Kidney glomerular epithelial cell (primary cell): ENCODE data around the gene MIER2.
"Not testable (repeated sequence)": the region's sequence is repeated elsewhere in the genome, so short reads cannot be mapped to it uniquely, and the experiment has no call there.

ENCODE experiments used
- DNase-seq: peaks from one replicate; lab custom pipeline; 2025; lab: John Stamatoyannopoulos, UW

Gene MIER2

GRCh38 chr19:344625-345319 is at the start of gene MIER2:
MIER2 (minus strand) TSS chr19:344796; CDS start chr19:344782, 14 bp downstream.
- peak; percentile 18 for DNase-seq

DNA sequence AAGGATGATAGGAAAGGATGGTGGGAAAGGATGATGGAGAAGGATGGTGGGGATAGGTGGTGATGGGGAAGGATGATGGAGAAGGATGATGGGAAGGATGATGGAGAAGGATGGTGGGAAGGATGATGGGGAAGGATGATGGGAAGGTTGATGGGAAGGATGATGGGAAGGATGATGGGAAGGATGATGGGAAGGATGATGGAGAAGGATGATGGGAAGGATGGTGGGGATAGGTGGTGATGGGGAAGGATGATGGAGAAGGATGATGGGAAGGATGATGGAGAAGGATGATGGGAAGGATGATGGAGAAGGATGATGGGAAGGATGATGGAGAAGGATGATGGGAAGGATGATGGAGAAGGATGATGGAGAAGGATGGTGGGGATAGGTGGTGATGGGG is 49.0 kb upstream of the MIER2 start:
- DNase-seq = not testable (repeated sequence)

- DNase-seq = no peak
Measured at GRCh38 chr19:392375-392970, 47.9 kb upstream of the MIER2 start.

- DNase-seq = no peak
Measured at GRCh38 chr19:391726-392374, 47.3 kb upstream of the MIER2 start.

- DNase-seq = no peak
Measured at GRCh38 chr19:391207-391557, 46.6 kb upstream of the MIER2 start.

DNA sequence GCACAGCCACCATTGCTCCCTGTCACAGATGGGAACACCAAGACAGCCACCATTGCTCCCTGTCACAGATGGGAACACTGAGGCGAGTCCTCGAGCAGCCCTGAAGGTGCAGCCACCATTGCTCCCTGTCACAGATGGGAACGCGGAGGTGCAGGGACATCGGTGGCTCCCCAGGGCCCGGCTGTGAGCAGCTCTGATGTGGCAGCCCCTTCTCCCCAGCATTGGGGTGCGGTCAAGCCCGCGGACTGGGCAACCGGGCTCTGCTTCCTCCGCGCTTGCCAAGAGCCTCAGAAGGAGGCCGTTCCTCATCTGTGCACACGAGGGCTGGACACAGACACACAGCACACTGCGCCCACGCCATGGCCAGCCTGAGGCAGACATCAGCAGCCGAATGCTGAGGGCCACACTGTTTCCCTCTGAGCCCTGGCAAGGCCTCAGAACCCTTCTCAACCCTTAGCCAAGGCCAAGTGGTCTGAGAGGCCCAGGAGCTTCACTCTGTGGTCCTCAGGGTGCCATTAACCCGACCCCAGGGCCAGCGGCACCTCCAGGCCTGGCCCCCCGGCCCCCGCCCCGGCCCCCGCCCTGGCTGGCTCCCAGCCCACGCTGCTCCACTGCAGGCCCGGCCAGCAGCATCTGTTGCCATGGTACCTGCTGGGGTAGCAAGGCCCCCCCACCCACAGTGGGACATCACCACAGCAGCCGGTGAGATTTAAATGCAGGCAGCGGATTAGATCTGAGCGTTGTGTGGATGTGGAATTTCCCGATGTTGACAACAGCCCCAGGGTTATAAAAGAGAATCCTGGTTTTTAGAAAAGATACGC is 46.0 kb upstream of the MIER2 start:
- no peak for DNase-seq

DNA sequence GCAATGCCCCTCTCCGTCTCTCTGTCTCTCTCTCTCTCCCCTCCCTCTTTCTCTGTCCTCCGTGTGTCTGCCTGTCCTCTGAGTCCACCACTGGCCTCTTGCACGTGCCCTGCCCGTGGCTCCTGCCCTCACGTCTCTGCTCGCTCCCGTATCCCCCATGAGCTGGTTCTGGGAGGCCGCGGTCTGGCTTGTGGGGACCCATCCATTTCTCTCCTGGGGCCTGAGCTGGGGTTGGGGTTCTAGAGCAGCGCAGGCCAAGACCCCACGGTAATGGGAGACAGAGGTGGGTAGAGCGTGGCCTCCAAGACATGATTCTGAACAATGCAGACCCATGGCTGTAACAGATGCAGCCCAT is 45.3 kb upstream of the MIER2 start:
- no peak for DNase-seq

DNA sequence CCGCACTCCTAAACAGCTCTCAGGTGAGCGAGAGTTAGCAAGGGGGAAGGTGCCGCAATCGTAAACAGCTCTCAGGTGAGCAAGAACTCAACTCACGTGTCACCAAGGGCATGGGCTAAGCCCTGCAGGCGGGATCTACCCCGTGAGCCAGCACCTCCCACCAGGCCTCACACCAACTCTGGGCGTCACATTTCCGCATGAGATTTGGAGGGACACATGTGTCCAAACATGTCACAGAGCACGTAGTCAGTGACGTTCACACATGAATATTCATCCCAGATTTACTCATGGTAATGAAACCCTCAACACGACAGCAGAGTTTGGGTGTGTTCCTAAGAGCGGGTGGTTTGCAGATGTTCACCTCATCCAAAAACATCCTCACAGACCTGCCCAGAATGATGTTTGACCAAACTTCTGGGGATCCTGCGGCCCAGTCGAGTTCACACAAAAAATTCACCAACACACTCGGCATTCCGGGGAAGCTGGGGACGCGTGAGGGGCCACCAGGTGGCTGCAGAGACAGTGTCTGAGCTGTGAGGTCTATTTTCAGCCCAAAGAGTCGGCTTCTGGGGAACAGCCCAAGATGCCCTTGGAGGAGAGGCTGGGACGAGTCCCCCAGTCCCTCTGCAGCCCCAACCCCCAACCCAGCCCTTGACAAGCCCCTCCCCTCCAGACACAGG is 44.8 kb upstream of the MIER2 start:
- no peak for DNase-seq

DNA sequence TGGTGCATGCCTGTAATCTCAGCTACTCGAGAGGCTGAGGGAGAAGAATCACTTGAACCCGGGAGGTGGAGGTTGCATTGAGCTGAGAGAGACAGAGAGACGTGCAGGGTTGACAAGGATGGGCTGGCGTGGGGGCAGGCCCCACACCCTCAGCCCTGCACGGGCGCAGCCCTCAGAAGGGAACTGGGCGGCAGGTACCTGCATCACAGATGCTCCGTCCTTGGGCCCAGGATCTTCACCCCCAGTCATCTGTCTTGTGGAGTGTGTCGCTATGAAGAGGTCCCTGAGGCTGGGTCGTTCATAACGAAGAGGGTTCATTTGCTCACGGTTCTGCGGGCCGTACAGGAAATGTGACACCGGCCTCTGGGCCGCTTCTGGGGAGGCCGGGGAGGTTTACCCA is 44.1 kb upstream of the MIER2 start:
- DNase-seq = no peak

GRCh38 chr19:387777-388176 is 43.2 kb upstream of the MIER2 start:
- no peak for DNase-seq

DNA sequence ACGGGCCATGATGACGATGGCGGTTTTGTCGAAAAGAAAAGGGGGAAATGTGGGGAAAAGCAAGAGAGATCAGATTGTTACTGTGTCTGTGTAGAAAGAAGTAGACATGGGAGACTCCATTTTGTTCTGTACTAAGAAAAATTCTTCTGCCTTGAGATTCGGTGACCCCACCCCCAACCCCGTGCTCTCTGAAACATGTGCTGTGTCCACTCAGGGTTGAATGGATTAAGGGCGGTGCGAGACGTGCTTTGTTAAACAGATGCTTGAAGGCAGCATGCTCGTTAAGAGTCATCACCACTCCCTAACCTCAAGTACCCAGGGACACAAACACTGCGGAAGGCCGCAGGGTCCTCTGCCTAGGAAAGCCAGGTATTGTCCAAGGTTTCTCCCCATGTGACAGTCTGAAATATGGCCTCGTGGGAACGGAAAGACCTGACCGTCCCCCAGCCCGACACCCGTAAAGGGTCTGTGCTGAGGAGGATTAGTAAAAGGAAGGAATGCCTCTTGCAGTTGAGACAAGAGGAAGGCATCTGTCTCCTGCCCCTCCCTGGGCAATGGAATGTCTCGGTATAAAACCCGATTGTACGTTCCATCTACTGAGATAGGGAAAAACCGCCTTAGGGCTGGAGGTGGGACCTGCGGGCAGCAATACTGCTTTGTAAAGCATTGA is 42.2 kb upstream of the MIER2 start:
- DNase-seq = not testable (repeated sequence)

GRCh38 chr19:386189-386588 is 41.6 kb upstream of the MIER2 start:
- DNase-seq = not testable (repeated sequence)

- DNase-seq = no peak
Measured at GRCh38 chr19:384799-385169, 40.2 kb upstream of the MIER2 start.

- no peak for DNase-seq
Measured at GRCh38 chr19:383922-384798, 39.6 kb upstream of the MIER2 start.

- DNase-seq = no peak
Measured at GRCh38 chr19:383040-383439, 38.4 kb upstream of the MIER2 start.

- peak; percentile 64 for DNase-seq
Measured at GRCh38 chr19:382578-382977, 38.0 kb upstream of the MIER2 start.

GRCh38 chr19:381901-382300 is 37.3 kb upstream of the MIER2 start:
- not testable (repeated sequence) for DNase-seq

DNA sequence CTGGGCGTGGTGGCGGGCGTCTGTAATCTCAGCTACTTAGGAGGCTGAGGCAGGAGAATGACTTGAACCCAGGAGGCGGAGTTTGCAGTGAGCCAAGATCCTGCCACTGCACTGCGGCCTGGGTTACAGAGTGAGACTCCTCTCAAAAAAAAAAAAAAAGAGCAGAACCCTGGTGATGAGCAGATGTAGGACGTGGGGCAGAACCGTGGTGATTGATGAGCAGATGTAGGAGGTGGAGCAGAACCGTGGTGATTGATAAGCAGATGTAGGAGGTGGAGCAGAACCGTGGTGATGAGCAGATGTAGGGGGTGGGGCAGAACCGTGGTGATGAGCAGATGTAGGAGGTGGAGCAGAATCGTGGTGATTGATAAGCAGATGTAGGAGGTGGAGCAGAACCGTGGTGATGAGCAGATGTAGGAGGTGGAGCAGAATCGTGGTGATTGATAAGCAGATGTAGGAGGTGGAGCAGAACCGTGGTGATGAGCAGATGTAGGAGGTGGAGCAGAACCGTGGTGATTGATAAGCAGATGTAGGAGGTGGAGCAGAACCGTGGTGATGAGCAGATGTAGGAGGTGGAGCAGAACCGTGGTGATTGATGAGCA is 36.1 kb upstream of the MIER2 start:
- not testable (repeated sequence) for DNase-seq

DNA sequence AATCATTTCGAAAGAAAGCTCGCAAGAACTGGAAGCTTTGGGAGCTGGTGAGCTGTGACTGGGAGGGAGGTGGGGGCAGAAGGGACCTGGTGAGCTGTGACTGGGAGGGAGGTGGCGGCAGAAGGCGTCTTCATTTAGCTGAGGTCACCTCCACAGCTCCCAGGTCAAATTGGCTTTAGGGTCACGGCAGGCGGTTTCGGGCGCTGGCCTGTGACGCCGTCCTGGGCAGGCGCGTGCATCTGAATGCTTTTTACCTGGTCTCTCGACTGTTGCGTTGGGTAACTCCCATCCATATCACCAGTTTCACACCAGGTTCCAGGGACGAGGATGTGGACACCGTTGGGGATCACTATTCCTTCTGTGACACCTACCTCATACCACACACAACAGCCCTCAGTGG is 35.2 kb upstream of the MIER2 start:
- DNase-seq = no peak

DNA sequence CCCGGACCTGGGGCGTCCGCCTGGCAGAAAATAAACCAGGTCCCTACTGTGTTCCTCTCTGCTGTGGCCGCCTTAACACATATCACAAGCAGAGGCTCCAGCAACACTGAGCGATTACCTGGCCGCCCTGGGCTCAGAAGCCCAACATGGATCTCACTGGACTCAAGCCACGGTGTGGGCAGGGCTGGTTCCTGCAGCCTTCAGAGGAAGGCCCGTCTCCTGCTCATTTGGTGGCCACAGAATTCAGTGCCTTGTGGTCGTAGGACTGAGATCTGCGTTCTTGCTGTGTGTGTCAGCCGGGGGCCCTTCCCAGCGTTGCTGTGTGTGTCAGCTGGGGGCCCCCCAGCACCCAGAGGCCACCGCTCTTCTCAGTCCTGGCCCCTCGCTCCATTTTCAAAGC is 34.1 kb upstream of the MIER2 start:
- no peak for DNase-seq
